Neural cell (in vitro differentiated cells): ENCODE results near the gene NEK6. TPM values are rescaled to one million over a fixed set of nuclear protein-coding genes. Genes with fewer than 3 reads are reported as not detected.

Source experiments
- H2AFZ ChIP-seq: fragments of 200-600, 300-800 bp; sonication (generic), shearing (Covaris generic); 2 replicates; pipeline ENCODE4 v1.6.0; 2014; ENCODE audit warnings: low read depth, mild to moderate bottlenecking, antibody characterized with exemption, low read length, moderate library complexity
- H3F3A ChIP-seq: fragments of 200-600 bp; shearing (Covaris generic); 2 replicates; pipeline ENCODE4 v1.6.1; 2016; ENCODE audit warnings: mild to moderate bottlenecking, moderate library complexity, mixed read lengths, antibody characterized with exemption, low read length; ENCODE audit not compliant: insufficient read depth, poor library complexity, severe bottlenecking
- H3K27ac ChIP-seq: fragments of 200-600, 300-800 bp; sonication (generic), shearing (Covaris generic); 2 replicates; pipeline ENCODE4 v1.5.1; 2014; ENCODE audit warnings: mild to moderate bottlenecking, low read length, moderate library complexity
- H3K27me3 ChIP-seq: fragments of 300-800, 200-600 bp; sonication (generic), shearing (Covaris generic); 2 replicates; pipeline ENCODE4 v1.6.0; 2014; ENCODE audit warnings: mild to moderate bottlenecking, low read depth, low read length, moderate library complexity; ENCODE audit not compliant: insufficient read depth
- H3K36me3 ChIP-seq: fragments of 300-800, 200-600 bp; sonication (generic), shearing (Covaris generic); 2 replicates; pipeline ENCODE4 v1.5.1; 2014; ENCODE audit warnings: mild to moderate bottlenecking, antibody characterized with exemption, low read length, moderate library complexity; ENCODE audit not compliant: insufficient read depth
- H3K4me2 ChIP-seq: fragments of 300-800, 200-600 bp; sonication (generic), shearing (Covaris generic); 2 replicates; pipeline ENCODE4 v1.6.0; 2014; ENCODE audit warnings: mild to moderate bottlenecking, low read length
- H3K4me3 ChIP-seq: fragments of 300-800, 200-600 bp; sonication (generic), shearing (Covaris generic); 2 replicates; pipeline ENCODE4 v1.5.1; 2014; ENCODE audit warnings: mild to moderate bottlenecking, low read length, moderate library complexity
- H3K79me2 ChIP-seq: fragments of 200-600 bp; shearing (Covaris generic); replicated peaks from 2 replicates; pipeline ENCODE4 v1.6.0; 2014; ENCODE audit warnings: mild to moderate bottlenecking, low read length, moderate library complexity; ENCODE audit not compliant: insufficient read depth
- H3K9ac ChIP-seq: fragments of 300-800, 200-600 bp; sonication (generic), shearing (Covaris generic); 2 replicates; pipeline ENCODE4 v1.6.1; 2016; ENCODE audit warnings: mild to moderate bottlenecking, low read length, mixed read lengths
- H3K9me2 ChIP-seq: fragments of 200-600 bp; shearing (Covaris generic); 2 replicates; pipeline ENCODE4 v1.6.1; 2016; ENCODE audit warnings: mild to moderate bottlenecking, low read length, mixed read lengths; ENCODE audit not compliant: insufficient read depth
- H3K9me3 ChIP-seq: fragments of 200-600, 300-800 bp; sonication (generic), shearing (Covaris generic); 2 replicates; pipeline ENCODE4 v1.6.1; 2016; ENCODE audit warnings: mild to moderate bottlenecking, mixed run types, low read length, moderate library complexity, mixed read lengths
- H4K20me1 ChIP-seq: fragments of 200-600 bp; shearing (Covaris generic); 2 replicates; pipeline ENCODE4 v1.6.1; 2016; ENCODE audit warnings: mild to moderate bottlenecking, mixed run types; ENCODE audit not compliant: insufficient read depth
- CTCF ChIP-seq: fragments of 450-650 bp; IDR thresholded peaks from 2 replicates; pipeline ENCODE4 v1.5.1; 2014; ENCODE audit warnings: antibody characterized with exemption, mild to moderate bottlenecking, moderate library complexity; ENCODE audit not compliant: poor library complexity, severe bottlenecking
- EP300 ChIP-seq: fragments of 450-650 bp; conservative IDR thresholded peaks from 2 replicates; pipeline ENCODE4 v1.6.1; 2014; ENCODE audit warnings: antibody characterized with exemption, mild to moderate bottlenecking, moderate library complexity; ENCODE audit not compliant: poor library complexity, severe bottlenecking
- EZH2 ChIP-seq: fragments of 200-600, 300-800 bp; shearing (Covaris generic), sonication (generic); IDR thresholded peaks from 2 replicates; pipeline ENCODE4 v1.6.1; 2014; ENCODE audit warnings: antibody characterized with exemption, low read length, borderline replicate concordance, mild to moderate bottlenecking; ENCODE audit not compliant: insufficient read depth, poor library complexity, severe bottlenecking
- MXI1 ChIP-seq: fragments of 450-650 bp; conservative IDR thresholded peaks from 2 replicates; pipeline ENCODE4 v1.6.1; 2014; ENCODE audit warnings: antibody characterized with exemption, mild to moderate bottlenecking; ENCODE audit not compliant: poor library complexity, severe bottlenecking
- POLR2AphosphoS5 ChIP-seq: IDR thresholded peaks from 2 replicates; pipeline ENCODE4 v1.6.1; 2012
- RAD21 ChIP-seq: fragments of 450-650 bp; conservative IDR thresholded peaks from 2 replicates; pipeline ENCODE4 v1.6.1; 2014; ENCODE audit warnings: antibody characterized with exemption, mild to moderate bottlenecking, moderate library complexity
- REST ChIP-seq: IDR thresholded peaks from 2 replicates; pipeline ENCODE4 v1.6.1; 2012; ENCODE audit warnings: borderline replicate concordance
- SMC3 ChIP-seq: fragments of 450-650 bp; conservative IDR thresholded peaks from 2 replicates; pipeline ENCODE4 v1.6.1; 2014; ENCODE audit warnings: antibody characterized with exemption, mild to moderate bottlenecking, moderate library complexity; ENCODE audit not compliant: poor library complexity
- TAF1 ChIP-seq: IDR thresholded peaks from 2 replicates; pipeline ENCODE4 v1.6.1; 2012; ENCODE audit warnings: low read depth
- polyA plus RNA-seq: library from polyadenylated mRNA; depleted of rRNA; stranded (reverse); fragments of >200 nt; gene quantifications from 2 replicates; pipeline ENCODE4 v1.2.3, GENCODE V29; 2014

Gene NEK6
- polyA plus RNA-seq, 1 donor from 2014 or later = 4.6 TPM

DNA sequence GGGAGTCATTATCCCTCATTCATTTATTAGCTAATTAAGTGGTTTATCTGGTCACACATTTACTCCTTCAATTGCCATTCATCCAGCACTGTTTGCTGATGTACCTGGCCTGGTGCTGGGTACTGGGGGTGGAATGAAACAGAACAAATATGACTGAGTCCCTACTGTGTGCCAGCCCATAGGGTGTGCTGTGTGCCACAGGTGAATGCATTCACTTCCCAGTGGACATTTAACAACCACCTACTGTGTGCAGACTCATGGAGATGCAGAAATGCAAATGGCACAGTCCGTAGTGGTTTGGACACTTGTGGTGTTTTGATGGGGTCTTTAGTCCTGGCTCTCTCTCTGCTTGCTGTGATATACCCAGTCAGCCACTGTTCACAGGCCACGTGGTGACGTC lies 10.5 kb downstream of the NEK6 start:
- Histone ChIP-seq H3K36me3 (no peaks in the 10 kb centered on the region), H3K27me3 (no peaks in the 10 kb centered on the region), H3K79me2 (peaks cover 43% of the 10 kb centered on the region), H4K20me1 (no peaks in the 10 kb centered on the region), H3K9me3 (no peaks in the 10 kb centered on the region), H3F3A (no peaks in the 10 kb centered on the region), H3K27ac (no peak overlapping the region), H3K4me3 (no peak overlapping the region), H3K9ac (no peak overlapping the region), H3K4me2 (no peak overlapping the region), H3K9me2 (no peaks in the 10 kb centered on the region), H2AFZ (no peak overlapping the region)
- TF ChIP-seq CTCF (no peak), SMC3 (no peak)

GRCh38 chr9:124268661-124269060 lies 10.9 kb downstream of the NEK6 start:
- Histone ChIP-seq H3K36me3 (no peaks in the 10 kb centered on the region), H3K79me2 (peaks cover 43% of the 10 kb centered on the region), H3K27ac (no peak overlapping the region), H3K4me3 (no peak overlapping the region), H3K4me2 (no peak overlapping the region), H3K27me3 (no peaks in the 10 kb centered on the region), H2AFZ (no peak overlapping the region), H3F3A (no peaks in the 10 kb centered on the region), H3K9ac (no peak overlapping the region), H3K9me2 (no peaks in the 10 kb centered on the region), H4K20me1 (no peaks in the 10 kb centered on the region), H3K9me3 (no peaks in the 10 kb centered on the region)
- no peak for TF ChIP-seq MXI1
- no peak for TF ChIP-seq EZH2
- TF ChIP-seq CTCF = no peak
- no peak for TF ChIP-seq EP300
- no peak for TF ChIP-seq RAD21
- TF ChIP-seq POLR2AphosphoS5 = no peak
- no peak for TF ChIP-seq TAF1
- TF ChIP-seq REST = no peak
- no peak for TF ChIP-seq SMC3
